Measurements from ENCODE around the gene LINC00632. TPM values are rescaled to one million over a fixed set of nuclear protein-coding genes. Genes with fewer than 3 reads are reported as not detected.

LINC00632 gene
- total and polyA plus RNA-seq, 4 experiments from 2014 or later = 0.26 to 16.2 (median 14.5) TPM; not detected in 1

Other genes starting within 250 kb of the LINC00632 start
- not detected for gene SOX3, start 204.7 kb upstream of the LINC00632 start, total RNA-seq
- not detected for gene SOX3, start 204.7 kb upstream of the LINC00632 start, polyA plus RNA-seq

Measured in CD4-positive, alpha-beta memory T cell (primary cell).